Heart left ventricle (tissue), 16 donors: ENCODE results near the gene LAMB3. TPM values are rescaled to one million over a fixed set of nuclear protein-coding genes. Genes with fewer than 3 reads are reported as not detected.

Experiments used
- ATAC-seq, 4 donors: fragments of 200-7000 bp; cut with Tn5 transposase; one replicate each; pipeline ENCODE4 v1.9.1; 2020 to 2022; ENCODE audit warnings: moderate library complexity in 4 of 4, mild to moderate bottlenecking in 3 of 4, moderate number of reproducible peaks in 1 of 4
- DNase-seq, 5 donors: peaks; one replicate each; pipeline ENCODE4 v3.0.0-alpha.2; 2020
- H3K27ac ChIP-seq, 12 donors: fragments of 200-600 bp; sonication (generic) in 4 of 12; one replicate each; pipeline versions ENCODE4 v1.5.0 to v1.8.0; 2016 to 2022; ENCODE audit warnings: mild to moderate bottlenecking in 2 of 12
- H3K27me3 ChIP-seq, 9 donors: fragments of 200-600 bp; sonication (generic) in 2 of 9; one replicate each; pipeline versions ENCODE4 v1.5.1 to v1.8.0; 2016 to 2022; ENCODE audit warnings: mild to moderate bottlenecking in 3 of 9
- H3K36me3 ChIP-seq, 9 donors: fragments of 200-600 bp; sonication (generic) in 2 of 9; one replicate each; pipeline versions ENCODE4 v1.5.0 to v1.8.0; 2018 to 2022; ENCODE audit warnings: mild to moderate bottlenecking in 2 of 9
- H3K4me1 ChIP-seq, 12 donors: fragments of 200-600 bp; sonication (generic) in 4 of 12; one replicate each; pipeline versions ENCODE4 v1.5.0 to v1.8.0; 2016 to 2022; ENCODE audit warnings: mild to moderate bottlenecking in 3 of 12
- H3K4me3 ChIP-seq, 12 donors: fragments of 200-600 bp; sonication (generic) in 4 of 12; one replicate each; pipeline versions ENCODE4 v1.5.0 to v1.8.0; 2017 to 2022; ENCODE audit warnings: mild to moderate bottlenecking in 9 of 12, moderate library complexity in 4 of 12
- H3K9me3 ChIP-seq, 12 donors: fragments of 200-600 bp; sonication (generic) in 4 of 12; one replicate each; pipeline versions ENCODE4 v1.5.0 to v1.8.0; 2016 to 2022; ENCODE audit warnings: mild to moderate bottlenecking in 1 of 12
- POLR2A ChIP-seq, 2 donors: fragments of 450-650 bp; IDR thresholded peaks; one replicate each; pipeline ENCODE4 v1.6.1; 2017; ENCODE audit warnings: antibody characterized with exemption in 2 of 2, mild to moderate bottlenecking in 2 of 2, moderate library complexity in 2 of 2
- whole genome bisulfite sequencing, 4 donors: extraction: QIAGEN DNeasy Blood & Tissue Kit in 2 of 4; methylation state at CpG; one replicate each; pipeline versions ENCODE4 v1.1.5 to v1.1.7; 2013 to 2018; 5-methylcytosine and 5-hydroxymethylcytosine counted together
- intact Hi-C, 10 donors: fragments of 100-400 bp; cut with DNase I; formaldehyde crosslinking; loops; one replicate each; pipeline versions ENCODE4 v1.11.1 to v1.14.2; 2022
- polyA plus RNA-seq, 2 donors: library from polyadenylated mRNA; stranded (reverse); fragments of 200-250 nt; gene quantifications; one replicate each; pipeline ENCODE4 v1.2.3, GENCODE V29; 2013
- total RNA-seq, 9 donors: library from RNA; depleted of rRNA in 2 of 9; stranded (reverse); fragments of >200 nt in 2 of 9; fragmentation: NEBNext Ultra II Directional in 3 of 9; extraction: Animal tissue kit (Norgen Biotek cat#: 25700) in 3 of 9; gene quantifications; one replicate each; pipeline versions ENCODE4 v1.1.0 to v1.2.4, GENCODE V29; 2016 to 2023
- TF ChIP-seq, protein P1 (sequence below), 12 donors: fragments of 200-600 bp; sonication (generic) in 4 of 12; IDR thresholded peaks; one replicate each; pipeline versions ENCODE4 v1.5.0 to v1.8.0; 2018 to 2022; ENCODE audit warnings: antibody characterized with exemption in 12 of 12, mild to moderate bottlenecking in 5 of 12
- donor health status: ischemic (EF 13 %, LVEDD 7.1; RV severe dilation, severe dysfunction).
- donor health status: healthy with polysubstance abuse.
- donor health status: DM: no; HTN: yes; CAD: no.
- donor health status: DM: no; HTN: no; CAD: no.
- donor health status: ischemic (EF 25% LVEDD 6.9; RV normal size, moderate dysfunction).
- donor health status: ischemic (EF 25% LVEDD 5.7; RV mildly dilated, moderate dysfunction).
- donor health status: healthy.
- donor health status: DM: yes; HTN: yes; CAD: no.
- donor health status: ischemic (EF 35%, LVEDD 5.7; RV mildly dilated, moderate dysfunction).
- donor health status: nonischemic (EF 11% LVEDD 7.7; RV severe dilation, severe dysfunction).
- donor health status: DM: yes; HTN: yes; CAD: no.
- donor health status: PGD.
- donor health status: ischemic (EF 29% LVEDD 5.4; RV normal size, mild dysfunction).
- donor health status: nonischemic (EF 23%, LVEDD 6.1; RV moderate dilation, normal function).

Gene LAMB3
- total and polyA plus RNA-seq, 11 donors: 0.83 to 7.4 (median 3.6) TPM

DNA sequence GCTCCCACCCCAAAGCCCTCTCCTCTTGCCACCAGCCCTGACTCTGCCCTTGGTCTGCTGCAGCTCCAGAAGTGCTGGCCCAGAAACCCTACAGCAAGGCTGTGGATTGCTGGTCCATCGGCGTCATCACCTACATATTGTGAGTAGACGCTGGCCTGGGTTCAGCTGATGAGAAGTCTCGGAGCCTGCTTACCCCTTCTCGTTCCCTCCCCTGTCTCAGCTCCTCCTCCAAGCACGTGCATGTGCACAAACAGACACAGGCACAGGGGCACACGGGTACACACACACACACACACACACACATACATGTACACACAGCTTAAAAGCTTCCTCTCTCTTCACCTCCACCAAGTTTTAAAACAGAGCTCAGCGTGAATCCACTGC is 44.4 kb downstream of the LAMB3 start:
- no peak for DNase-seq
- intact Hi-C loops: loop anchor here in 2 of 10 donors (10.0 kb wide), 1 partner anchor 87 kb away; no protein-coding TSS in a partner anchor
- Histone ChIP-seq H3K27ac (no peak overlapping the region), H3K4me1 (no peaks in the 10 kb centered on the region), H3K9me3 (no peaks in the 10 kb centered on the region), H3K4me3 (no peak overlapping the region), H3K27me3 (no peaks in the 10 kb centered on the region), H3K36me3 (no peaks in the 10 kb centered on the region)
- WGBS, 4 donors: 84 to 87% (median 86%) methylated on average over 8 of the region's 8 CpGs
- ATAC-seq: no peak
- TF ChIP-seq, protein P1, sequence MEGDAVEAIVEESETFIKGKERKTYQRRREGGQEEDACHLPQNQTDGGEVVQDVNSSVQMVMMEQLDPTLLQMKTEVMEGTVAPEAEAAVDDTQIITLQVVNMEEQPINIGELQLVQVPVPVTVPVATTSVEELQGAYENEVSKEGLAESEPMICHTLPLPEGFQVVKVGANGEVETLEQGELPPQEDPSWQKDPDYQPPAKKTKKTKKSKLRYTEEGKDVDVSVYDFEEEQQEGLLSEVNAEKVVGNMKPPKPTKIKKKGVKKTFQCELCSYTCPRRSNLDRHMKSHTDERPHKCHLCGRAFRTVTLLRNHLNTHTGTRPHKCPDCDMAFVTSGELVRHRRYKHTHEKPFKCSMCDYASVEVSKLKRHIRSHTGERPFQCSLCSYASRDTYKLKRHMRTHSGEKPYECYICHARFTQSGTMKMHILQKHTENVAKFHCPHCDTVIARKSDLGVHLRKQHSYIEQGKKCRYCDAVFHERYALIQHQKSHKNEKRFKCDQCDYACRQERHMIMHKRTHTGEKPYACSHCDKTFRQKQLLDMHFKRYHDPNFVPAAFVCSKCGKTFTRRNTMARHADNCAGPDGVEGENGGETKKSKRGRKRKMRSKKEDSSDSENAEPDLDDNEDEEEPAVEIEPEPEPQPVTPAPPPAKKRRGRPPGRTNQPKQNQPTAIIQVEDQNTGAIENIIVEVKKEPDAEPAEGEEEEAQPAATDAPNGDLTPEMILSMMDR (IDR thresholded peaks at IDR 0.05): no peak
- no peak for TF ChIP-seq POLR2A (IDR thresholded peaks at IDR 0.05)

DNA sequence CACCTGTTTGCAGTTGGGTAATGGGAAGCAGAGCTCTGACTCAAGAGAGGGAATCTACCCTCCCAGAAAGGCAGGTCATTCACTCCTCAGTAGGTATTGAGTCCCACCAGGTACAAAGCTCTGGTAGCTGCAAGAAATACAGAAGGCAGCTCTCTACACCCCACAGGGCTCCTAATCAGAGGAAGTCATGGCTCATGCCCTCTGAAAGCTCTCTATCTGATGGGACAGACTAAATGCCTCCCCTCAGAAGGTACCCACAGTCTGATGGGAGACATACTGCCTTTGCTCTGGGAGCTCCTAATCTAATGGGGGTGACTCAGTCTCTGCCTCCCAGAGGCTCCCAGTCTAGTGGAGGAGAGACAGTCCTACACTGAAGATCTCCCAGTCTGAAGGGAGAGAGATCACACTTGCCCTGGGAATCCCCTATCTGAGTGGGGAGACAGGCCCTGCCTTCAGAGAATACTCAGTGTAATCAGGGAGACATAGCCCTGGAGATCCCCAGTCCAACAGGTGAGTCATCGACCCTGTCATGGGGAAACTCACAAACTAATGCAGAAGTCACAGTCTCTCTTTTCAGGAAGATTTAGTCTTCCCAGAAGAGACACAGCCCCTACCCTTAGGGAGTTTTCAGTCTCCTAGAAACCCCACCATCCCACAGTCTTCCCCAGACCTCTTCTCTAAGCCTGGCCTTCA is 45.0 kb downstream of the LAMB3 start:
- 70 to 89% (median 85%) methylated on average over 1 of the region's 1 CpG for WGBS, 4 donors
- no peak for ATAC-seq
- intact Hi-C loops: loop anchor here in 2 of 10 donors (10.0 kb wide), 1 partner anchor 88 kb away; no protein-coding TSS in a partner anchor

DNA sequence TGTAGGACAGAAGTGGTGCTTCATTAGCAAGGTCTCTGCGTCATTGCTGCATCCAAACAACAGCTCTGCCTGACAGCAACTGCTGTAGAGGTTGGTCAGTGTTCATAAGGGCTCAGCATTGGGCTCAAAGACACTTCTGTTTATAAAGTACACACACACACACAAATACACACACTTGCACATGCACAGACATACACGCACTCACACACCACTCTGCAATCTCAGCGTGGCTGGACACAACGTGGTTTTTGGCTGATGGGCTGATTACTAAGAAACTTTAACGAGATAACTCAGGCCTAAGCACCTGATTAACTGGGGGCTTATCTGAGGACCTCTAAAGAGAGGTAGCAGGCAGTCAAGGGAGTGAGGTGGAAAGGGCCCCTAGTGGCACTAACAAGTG is 48.3 kb downstream of the LAMB3 start:
- DNase-seq (no peak), ATAC-seq (no peak)
- Histone ChIP-seq H3K4me3 (no peak overlapping the region), H3K4me1 (no peaks in the 10 kb centered on the region), H3K36me3 (no peaks in the 10 kb centered on the region), H3K27ac (no peak overlapping the region), H3K27me3 (no peaks in the 10 kb centered on the region), H3K9me3 (no peaks in the 10 kb centered on the region)
- WGBS, 4 donors: 76 to 85% (median 84%) methylated on average over 5 of the region's 5 CpGs
- TF ChIP-seq, protein P1 (IDR thresholded peaks at IDR 0.05): no peak
- no peak for TF ChIP-seq POLR2A (IDR thresholded peaks at IDR 0.05)
- intact Hi-C loops: loop anchor here in 6 of 10 donors (2.0 to 10.0 kb wide), 6 partner anchors 23 to 143 kb away; no protein-coding TSS in a partner anchor

More for the DNA sequence above, 45.0 kb downstream of the LAMB3 start:
- DNase-seq: no peak
- no peaks in the 10 kb centered on the region for H3K36me3 ChIP-seq
- H3K27me3 ChIP-seq: no peaks in the 10 kb centered on the region
- H3K4me1 ChIP-seq: no peaks in the 10 kb centered on the region
- no peaks in the 10 kb centered on the region for H3K9me3 ChIP-seq
- no peak overlapping the region for H3K4me3 ChIP-seq
- TF ChIP-seq, protein P1 (IDR thresholded peaks at IDR 0.05): no peak
- no peak for TF ChIP-seq POLR2A (IDR thresholded peaks at IDR 0.05)
- no peak overlapping the region for H3K27ac ChIP-seq

DNA sequence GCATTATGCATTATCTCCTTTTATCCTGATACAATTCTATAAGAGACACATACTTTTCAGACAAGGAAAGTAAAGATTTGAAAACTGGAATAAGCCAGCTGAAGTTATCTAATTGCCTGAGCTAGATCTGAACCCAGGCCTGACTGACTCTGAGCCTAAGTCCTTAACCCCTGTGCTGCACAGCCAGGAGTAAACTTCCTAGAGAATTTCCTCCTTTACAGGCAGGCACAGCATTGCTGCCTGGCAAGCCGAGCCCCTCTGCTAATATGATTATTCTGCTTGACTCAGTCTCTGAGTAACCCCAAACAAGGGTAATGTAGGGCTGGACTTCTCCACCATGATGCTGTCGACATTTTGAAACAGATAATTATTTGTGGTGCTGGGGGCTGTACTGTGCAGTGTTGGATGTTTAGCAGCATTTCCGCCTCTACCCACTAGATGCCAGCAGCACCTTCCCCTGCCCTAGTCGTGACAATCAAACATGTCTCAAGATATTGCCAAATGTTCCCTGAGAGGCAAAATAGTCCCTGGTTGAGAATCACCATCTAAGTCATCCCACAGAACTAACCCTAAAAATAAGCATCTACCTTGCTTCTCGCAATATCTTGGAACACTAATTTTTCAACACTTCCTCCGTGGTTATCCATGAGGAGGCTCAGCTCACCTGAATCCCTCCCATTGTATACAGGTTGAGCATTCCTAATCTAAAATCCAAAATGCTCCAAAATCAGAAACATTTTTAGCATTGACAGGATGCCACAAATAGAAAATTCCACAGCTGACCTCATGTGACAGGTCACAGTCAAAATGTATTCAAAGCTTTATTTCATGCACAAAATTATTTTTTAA is 50.2 kb downstream of the LAMB3 start:
- 42 to 48% (median 46%) methylated on average over 6 of the region's 6 CpGs for WGBS, 4 donors

More for the DNA sequence above, 50.2 kb downstream of the LAMB3 start:
- DNase-seq (no peak), ATAC-seq (peak; percentile 49 to 90 (median 85))
- Histone ChIP-seq H3K4me3 (no peak overlapping the region), H3K36me3 (no peaks in the 10 kb centered on the region), H3K9me3 (no peaks in the 10 kb centered on the region), H3K27me3 (no peaks in the 10 kb centered on the region), H3K27ac (no peak overlapping the region), H3K4me1 (no peaks in the 10 kb centered on the region)
- intact Hi-C loops: loop anchor here in 6 of 10 donors (1.0 to 10.0 kb wide), 7 partner anchors 25 to 145 kb away; no protein-coding TSS in a partner anchor
- TF ChIP-seq, protein P1 (IDR thresholded peaks at IDR 0.05): peak; percentile 44 to 73 (median 62)
- TF ChIP-seq POLR2A (IDR thresholded peaks at IDR 0.05): no peak
